PC-3 (cell line): ENCODE data around the gene MAST2.

Experiments used
- EZH2 ChIP-seq: fragments of 300-600 bp; sonication (generic); IDR thresholded peaks from one replicate; pipeline ENCODE4 v1.6.1; 2017; ENCODE audit warnings: antibody characterized with exemption, mild to moderate bottlenecking, low read length; ENCODE audit not compliant: unreplicated experiment
- EZH2phosphoT487 ChIP-seq: fragments of 300-600 bp; sonication (generic); IDR thresholded peaks from 2 replicates; pipeline ENCODE4 v1.6.1; 2018; ENCODE audit warnings: mild to moderate bottlenecking, antibody characterized with exemption, low read length, borderline replicate concordance
- TF ChIP-seq, protein P1 (sequence below): fragments of 300-600 bp; sonication (generic); conservative IDR thresholded peaks from 2 replicates; pipeline ENCODE4 v1.5.1; 2017; ENCODE audit warnings: antibody characterized with exemption, low read depth, mild to moderate bottlenecking, low read length

DNA sequence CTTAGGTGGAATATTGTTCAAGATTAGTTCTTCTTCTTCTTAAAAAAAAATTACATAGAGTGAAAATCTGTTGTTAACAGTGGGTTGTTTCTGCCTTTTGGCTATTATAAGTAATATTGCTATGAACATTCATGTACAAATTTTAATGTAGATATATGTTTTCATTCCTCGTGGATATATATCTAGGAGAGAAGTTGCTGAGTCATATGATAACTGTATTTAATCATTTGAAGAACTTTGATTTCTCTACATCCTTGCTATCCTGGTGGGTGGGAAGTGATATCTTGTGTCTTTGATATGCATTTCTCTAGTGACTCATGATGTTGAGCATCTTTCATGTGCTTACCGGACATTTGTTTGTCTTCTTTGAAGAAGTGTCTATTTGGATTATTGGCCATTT lies 29.9 kb downstream of the MAST2 start:
- TF ChIP-seq, protein P1, sequence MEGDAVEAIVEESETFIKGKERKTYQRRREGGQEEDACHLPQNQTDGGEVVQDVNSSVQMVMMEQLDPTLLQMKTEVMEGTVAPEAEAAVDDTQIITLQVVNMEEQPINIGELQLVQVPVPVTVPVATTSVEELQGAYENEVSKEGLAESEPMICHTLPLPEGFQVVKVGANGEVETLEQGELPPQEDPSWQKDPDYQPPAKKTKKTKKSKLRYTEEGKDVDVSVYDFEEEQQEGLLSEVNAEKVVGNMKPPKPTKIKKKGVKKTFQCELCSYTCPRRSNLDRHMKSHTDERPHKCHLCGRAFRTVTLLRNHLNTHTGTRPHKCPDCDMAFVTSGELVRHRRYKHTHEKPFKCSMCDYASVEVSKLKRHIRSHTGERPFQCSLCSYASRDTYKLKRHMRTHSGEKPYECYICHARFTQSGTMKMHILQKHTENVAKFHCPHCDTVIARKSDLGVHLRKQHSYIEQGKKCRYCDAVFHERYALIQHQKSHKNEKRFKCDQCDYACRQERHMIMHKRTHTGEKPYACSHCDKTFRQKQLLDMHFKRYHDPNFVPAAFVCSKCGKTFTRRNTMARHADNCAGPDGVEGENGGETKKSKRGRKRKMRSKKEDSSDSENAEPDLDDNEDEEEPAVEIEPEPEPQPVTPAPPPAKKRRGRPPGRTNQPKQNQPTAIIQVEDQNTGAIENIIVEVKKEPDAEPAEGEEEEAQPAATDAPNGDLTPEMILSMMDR, result no peak
- TF ChIP-seq EZH2phosphoT487 (no peak), EZH2 (no peak)
